ENCODE results near the gene BACE1. TPM values are rescaled to one million over a fixed set of nuclear protein-coding genes. Genes with fewer than 3 reads are reported as not detected.

The BACE1 gene
- total RNA-seq, 4 donors from 2014 or later: 20.0 to 32.4 (median 24.7) TPM

DNA sequence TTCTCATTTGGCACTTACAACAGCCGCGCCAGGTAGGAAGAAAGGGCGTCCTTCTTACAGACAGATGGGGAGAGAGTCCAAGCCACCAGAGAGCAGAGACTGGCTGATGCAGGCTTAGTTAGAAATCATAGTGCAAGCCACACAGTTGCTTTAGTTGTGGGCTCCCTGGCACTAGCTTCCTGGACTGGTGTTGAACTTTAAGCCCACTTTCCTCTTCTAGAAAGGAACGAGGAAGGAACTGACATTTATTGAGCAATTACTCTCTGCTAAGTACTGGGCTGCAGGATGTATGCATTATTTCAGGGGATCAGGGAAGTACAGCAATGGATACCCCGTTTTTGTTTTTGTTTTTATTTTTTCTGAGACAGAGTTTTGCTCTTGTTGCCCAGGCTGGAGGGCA is 3.0 kb downstream of the BACE1 start:
- no peak for DNase-seq (ENCODE audit: low spot score)
- no peak for ATAC-seq (ENCODE audit: low FRiP score)
- no peak for TF ChIP-seq CTCF (IDR thresholded peaks at IDR 0.05)

GRCh38 chr11:117309310-117309709 is 6.7 kb downstream of the BACE1 start:
- DNase-seq (ENCODE audit: low spot score): no peak
- TF ChIP-seq CTCF (IDR thresholded peaks at IDR 0.05): no peak
- ATAC-seq (ENCODE audit: low FRiP score): no peak

DNA sequence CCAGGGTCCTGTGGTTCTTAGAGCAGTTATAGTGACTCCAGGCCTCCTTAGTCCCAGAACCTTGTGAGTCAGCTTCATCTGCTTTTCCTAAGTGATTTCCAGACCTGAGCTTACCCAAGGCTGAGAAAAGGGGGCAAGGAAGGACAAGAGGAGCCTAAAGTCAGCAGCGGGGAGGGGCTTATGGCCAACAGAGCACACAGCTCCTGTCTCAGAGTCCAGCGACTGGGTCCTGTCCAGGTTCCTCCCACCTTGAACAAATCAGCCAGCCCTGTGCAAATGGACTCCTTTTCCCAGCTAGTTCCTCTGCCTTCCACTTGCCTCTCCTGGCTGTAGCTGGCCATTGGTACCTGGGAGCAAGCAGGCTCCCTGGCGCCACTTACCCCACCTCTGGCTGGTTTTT is 10.9 kb downstream of the BACE1 start:
- TF ChIP-seq CTCF (IDR thresholded peaks at IDR 0.05): no peak
- no peak for ATAC-seq (ENCODE audit: low FRiP score)
- DNase-seq (ENCODE audit: low spot score): no peak

GRCh38 chr11:117303646-117304315 is 12.3 kb downstream of the BACE1 start:
- TF ChIP-seq CTCF (IDR thresholded peaks at IDR 0.05): no peak
- no peak for DNase-seq (ENCODE audit: low spot score)
- no peak for ATAC-seq (ENCODE audit: low FRiP score)

DNA sequence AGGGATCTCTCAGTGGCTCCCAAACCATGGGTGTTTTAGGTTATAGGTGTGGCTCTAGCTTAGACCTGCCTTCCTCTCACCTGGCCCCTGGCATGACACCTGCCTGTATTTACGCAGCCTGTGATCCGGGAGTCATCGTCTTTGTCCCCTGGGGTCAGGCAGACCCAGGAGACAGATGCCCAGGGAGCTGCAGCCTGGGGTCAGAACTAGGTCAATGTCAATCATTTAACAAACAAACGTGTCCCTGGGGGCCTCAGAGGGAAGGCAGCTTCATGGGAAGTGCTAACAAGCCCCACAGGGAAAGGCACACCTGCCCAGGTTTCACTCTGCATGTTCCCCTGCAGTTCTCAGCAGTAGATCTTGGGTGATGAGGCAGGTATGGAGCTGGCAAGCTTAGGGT is 13.0 kb downstream of the BACE1 start:
- DNase-seq (ENCODE audit: low spot score): no peak
- TF ChIP-seq CTCF (IDR thresholded peaks at IDR 0.05): no peak
- no peak for ATAC-seq (ENCODE audit: low FRiP score)

DNA sequence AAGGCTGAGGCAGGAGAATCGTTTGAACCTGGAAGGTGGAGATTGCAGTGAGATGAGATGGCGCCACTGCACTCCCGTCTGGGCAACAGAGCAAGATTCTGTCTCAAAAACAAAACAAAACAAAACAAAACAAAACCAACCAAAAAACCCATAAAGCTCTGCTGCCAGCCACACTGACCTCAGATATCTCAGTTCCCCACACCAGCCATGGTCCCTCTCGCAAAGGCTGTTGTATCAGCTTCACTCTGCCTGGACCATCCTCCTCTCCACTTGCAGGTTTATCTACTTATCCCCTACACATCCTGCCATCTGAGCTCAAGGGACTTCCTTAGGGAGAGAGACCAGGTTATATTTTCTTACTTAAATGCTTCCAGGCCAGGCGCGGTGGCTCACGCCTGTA is 13.8 kb downstream of the BACE1 start:
- DNase-seq (ENCODE audit: low spot score) (no peak), ATAC-seq (ENCODE audit: low FRiP score) (no peak)
- TF ChIP-seq CTCF (IDR thresholded peaks at IDR 0.05): no peak

- ATAC-seq (ENCODE audit: low FRiP score) (peak; percentile 25), DNase-seq (ENCODE audit: low spot score) (no peak)
- TF ChIP-seq CTCF (IDR thresholded peaks at IDR 0.05): no peak
These were observed 15.3 kb downstream of the BACE1 start for GRCh38 chr11:117300773-117301172.

Measured in omental fat pad (tissue), 4 donors.